LNCAP (cell line): ENCODE measurements around the gene TLL2.

ENCODE experiments used
- TF ChIP-seq, protein P1 (sequence below): fragments of 450-650 bp; IDR thresholded peaks from 2 replicates; pipeline ENCODE4 v1.5.1; 2017; ENCODE audit warnings: mild to moderate bottlenecking

TLL2 gene

GRCh38 chr10:96369890-96370583 is 143.7 kb downstream of the TLL2 start:
- TF ChIP-seq, protein P1, sequence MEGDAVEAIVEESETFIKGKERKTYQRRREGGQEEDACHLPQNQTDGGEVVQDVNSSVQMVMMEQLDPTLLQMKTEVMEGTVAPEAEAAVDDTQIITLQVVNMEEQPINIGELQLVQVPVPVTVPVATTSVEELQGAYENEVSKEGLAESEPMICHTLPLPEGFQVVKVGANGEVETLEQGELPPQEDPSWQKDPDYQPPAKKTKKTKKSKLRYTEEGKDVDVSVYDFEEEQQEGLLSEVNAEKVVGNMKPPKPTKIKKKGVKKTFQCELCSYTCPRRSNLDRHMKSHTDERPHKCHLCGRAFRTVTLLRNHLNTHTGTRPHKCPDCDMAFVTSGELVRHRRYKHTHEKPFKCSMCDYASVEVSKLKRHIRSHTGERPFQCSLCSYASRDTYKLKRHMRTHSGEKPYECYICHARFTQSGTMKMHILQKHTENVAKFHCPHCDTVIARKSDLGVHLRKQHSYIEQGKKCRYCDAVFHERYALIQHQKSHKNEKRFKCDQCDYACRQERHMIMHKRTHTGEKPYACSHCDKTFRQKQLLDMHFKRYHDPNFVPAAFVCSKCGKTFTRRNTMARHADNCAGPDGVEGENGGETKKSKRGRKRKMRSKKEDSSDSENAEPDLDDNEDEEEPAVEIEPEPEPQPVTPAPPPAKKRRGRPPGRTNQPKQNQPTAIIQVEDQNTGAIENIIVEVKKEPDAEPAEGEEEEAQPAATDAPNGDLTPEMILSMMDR = no peak

DNA sequence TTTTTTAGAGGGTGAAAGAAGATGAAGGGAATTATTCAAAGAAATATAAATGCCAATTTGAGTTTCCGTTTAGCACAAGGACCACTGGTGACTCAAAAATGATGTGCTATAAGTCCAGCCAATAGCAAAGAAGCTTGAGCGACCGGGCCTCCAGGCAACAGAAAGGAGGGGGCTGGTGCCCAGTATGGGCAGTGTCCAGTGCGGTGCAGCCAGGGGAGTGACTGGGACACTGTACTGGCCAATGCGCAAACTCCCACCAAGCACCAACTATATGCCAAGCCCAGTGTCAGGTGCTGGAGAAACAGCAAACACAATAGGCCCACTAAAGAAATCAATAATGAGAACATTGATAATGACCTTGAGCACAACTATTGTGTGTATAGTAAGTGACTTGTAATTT is 144.8 kb downstream of the TLL2 start:
- TF ChIP-seq, protein P1 = no peak

GRCh38 chr10:96367470-96367869 is 146.3 kb downstream of the TLL2 start:
- TF ChIP-seq, protein P1 = no peak

GRCh38 chr10:96366508-96366907 is 147.2 kb downstream of the TLL2 start:
- TF ChIP-seq, protein P1 = no peak

GRCh38 chr10:96365571-96365970 is 148.2 kb downstream of the TLL2 start:
- TF ChIP-seq, protein P1 = no peak

DNA sequence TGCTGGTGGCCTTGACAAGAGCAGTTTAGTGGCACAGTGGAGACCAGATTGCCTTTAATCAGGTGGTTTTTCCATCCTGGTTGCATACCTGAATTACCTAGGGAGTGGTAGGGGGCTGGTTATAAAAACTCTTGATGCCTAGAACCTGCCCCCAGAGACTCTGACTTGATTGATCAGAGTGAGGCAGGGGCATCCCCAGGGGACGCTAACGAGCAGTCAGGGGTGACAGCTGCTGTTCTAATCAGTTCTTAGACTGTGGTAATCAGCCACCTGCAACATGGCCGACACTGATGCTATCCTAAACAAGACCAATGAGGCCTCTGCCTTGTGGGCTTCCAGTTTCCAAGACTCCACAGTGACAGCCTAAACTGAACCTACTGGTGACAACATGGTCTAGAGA is 153.0 kb downstream of the TLL2 start:
- TF ChIP-seq, protein P1 = no peak

GRCh38 chr10:96360331-96360730 is 153.4 kb downstream of the TLL2 start:
- TF ChIP-seq, protein P1 = no peak

- TF ChIP-seq, protein P1 = no peak
Measured at GRCh38 chr10:96359616-96360015, 154.1 kb downstream of the TLL2 start.
